Brain microvascular endothelial cell (primary cell): ENCODE measurements around the gene ZCCHC24.

ENCODE experiments used
- DNase-seq: peaks from one replicate; pipeline ENCODE4 v3.0.0-alpha.2; 2020
- H3K27ac ChIP-seq: fragments of 250-450 bp; sonication (Bioruptor Pico); 2 replicates; pipeline ENCODE4 v1.5.1; 2020; ENCODE audit warnings: mild to moderate bottlenecking, moderate library complexity
- H3K27me3 ChIP-seq: fragments of 250-450 bp; sonication (Bioruptor Pico); replicated peaks from 2 replicates; pipeline ENCODE4 v1.5.1; 2020; ENCODE audit warnings: mild to moderate bottlenecking
- H3K36me3 ChIP-seq: fragments of 250-450 bp; sonication (Bioruptor Pico); replicated peaks from 2 replicates; pipeline ENCODE4 v1.5.1; 2020; ENCODE audit warnings: mild to moderate bottlenecking
- H3K4me3 ChIP-seq: 2 replicates; pipeline ENCODE4 v1.5.1; 2011; ENCODE audit warnings: low read depth, mild to moderate bottlenecking, control low read depth, low read length, moderate library complexity
- CTCF ChIP-seq: IDR thresholded peaks from 2 replicates; pipeline ENCODE4 v1.5.1; 2011; ENCODE audit warnings: low read depth, mild to moderate bottlenecking, moderate library complexity, low read length, control low read depth, inconsistent platforms; ENCODE audit errors: missing control alignments
- in situ Hi-C: cut with HindIII; loops from 2 replicates; pipeline ENCODE4 v1.10.0; 2017; ENCODE audit warnings: low sequenced_read_pairs, low pct_ligation_motif_present

ZCCHC24 gene

GRCh38 chr10:79347894-79348639 lies 97.4 kb downstream of the ZCCHC24 start:
- peak; percentile 51 for DNase-seq
- in situ Hi-C loops, result no loop called here
- peak overlapping the region; percentile 74 for H3K4me3 ChIP-seq

DNA sequence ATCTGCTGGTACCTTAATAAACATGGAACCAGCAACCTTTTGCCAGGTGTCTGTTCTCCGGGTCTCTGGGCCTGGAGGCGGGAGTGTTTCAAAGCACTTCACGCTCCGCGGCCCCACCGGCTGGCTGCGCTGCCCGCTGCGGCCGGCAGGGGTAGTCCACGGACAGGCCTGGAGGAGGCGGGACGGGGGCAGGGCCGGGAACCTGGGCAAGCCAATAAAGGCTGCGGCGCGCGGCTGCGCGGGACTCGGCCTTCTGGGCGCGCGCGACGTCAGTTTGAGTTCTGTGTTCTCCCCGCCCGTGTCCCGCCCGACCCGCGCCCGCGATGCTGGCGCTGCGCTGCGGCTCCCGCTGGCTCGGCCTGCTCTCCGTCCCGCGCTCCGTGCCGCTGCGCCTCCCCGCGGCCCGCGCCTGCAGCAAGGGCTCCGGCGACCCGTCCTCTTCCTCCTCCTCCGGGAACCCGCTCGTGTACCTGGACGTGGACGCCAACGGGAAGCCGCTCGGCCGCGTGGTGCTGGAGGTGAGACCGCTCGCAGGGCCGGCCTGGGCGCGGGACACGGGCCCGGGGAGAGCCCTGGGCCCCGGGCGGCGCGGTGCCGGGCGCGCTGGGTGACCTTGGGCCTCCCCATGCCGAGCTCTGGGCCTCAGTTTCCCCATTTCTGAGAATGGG lies 98.1 kb downstream of the ZCCHC24 start, which contains the start of gene PPIF:
Gene PPIF, plus strand, starts transcription at position 244 of the 668 bp plus-strand sequence. Its CDS starts 80 bp downstream, at position 324.
- H3K27me3 ChIP-seq, result no peaks in the 10 kb centered on the region
- in situ Hi-C loops, result no loop called here
- H3K4me3 ChIP-seq, result peak within 1 kb of the TSS; percentile 74
- TF ChIP-seq CTCF, result peak; percentile 73
- H3K27ac ChIP-seq, result peak within 1 kb of the TSS; percentile 84
- DNase-seq, result peak; percentile 92
- H3K36me3 ChIP-seq, result peaks cover 28% of the 10 kb centered on the region

More at GRCh38 chr10:79347894-79348639, 97.4 kb downstream of the ZCCHC24 start:
- no peaks in the 10 kb centered on the region for H3K27me3 ChIP-seq
- peak overlapping the region; percentile 84 for H3K27ac ChIP-seq
- TF ChIP-seq CTCF, result no peak
- H3K36me3 ChIP-seq, result peaks cover 35% of the 10 kb centered on the region

GRCh38 chr10:79346388-79347225 lies 98.8 kb downstream of the ZCCHC24 start:
- no peak for TF ChIP-seq CTCF
- no peak overlapping the region for H3K4me3 ChIP-seq
- H3K36me3 ChIP-seq, result peaks cover 21% of the 10 kb centered on the region
- no peak overlapping the region for H3K27ac ChIP-seq
- in situ Hi-C loops, result no loop called here
- no peak for DNase-seq
- no peaks in the 10 kb centered on the region for H3K27me3 ChIP-seq

DNA sequence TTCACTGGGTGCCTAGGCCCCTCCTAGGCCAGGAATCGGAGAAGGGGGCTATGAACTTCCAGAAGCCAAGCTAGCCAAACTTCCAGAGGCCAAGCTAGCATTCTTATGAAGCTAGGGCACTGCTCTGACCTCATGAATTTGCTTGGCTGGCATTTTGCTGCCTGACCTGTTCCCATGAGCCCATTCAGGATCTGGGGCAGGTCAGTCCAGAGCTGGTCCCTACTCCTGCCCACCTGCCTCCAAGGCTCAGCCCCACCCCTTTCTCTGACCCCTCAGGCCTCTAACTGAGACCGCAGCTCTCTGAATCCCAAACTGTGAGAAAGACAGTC lies 99.4 kb downstream of the ZCCHC24 start:
- Histone ChIP-seq H3K27ac (no peak overlapping the region), H3K27me3 (no peaks in the 10 kb centered on the region), H3K36me3 (peaks cover 17% of the 10 kb centered on the region), H3K4me3 (no peak overlapping the region)
- in situ Hi-C loops, result no loop called here
- no peak for TF ChIP-seq CTCF
- DNase-seq, result no peak

DNA sequence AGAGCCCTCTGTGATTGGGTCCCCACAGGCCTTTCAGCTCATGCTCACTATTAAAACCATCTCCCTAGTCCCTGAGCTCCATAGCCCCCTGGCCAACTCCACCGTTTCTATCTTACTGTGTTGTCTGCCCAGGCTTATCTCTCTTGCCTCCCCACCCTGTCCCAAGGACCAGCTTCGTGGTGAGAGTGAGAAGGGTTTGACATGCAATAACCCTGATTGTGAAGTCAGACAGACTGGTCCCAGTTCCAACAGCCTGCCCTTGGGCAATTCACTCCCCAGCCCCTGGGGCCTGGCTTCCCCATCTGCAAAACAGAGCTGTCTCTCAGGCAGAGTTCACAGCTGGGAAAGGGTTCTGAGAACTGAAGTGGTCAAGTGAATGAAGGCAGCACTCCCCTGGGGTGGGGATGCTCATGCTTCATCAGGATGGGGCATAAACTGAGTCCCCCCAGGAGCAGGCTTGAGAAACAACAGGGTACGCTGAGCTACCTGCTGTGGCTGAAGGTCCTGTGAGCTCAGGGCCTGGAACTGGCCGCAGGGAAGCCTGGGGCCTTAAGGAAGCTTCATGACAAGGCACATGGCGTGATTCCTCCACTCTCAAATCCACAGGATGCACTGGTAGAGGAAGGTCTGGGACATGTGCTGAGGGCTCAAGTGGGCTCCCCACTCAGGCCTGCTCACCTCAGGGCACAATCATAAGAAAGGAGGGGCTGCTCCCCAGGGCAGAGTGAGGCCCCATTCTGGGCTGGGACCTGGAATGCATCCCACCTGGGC lies 100.0 kb downstream of the ZCCHC24 start:
- Histone ChIP-seq H3K27ac (no peak overlapping the region), H3K36me3 (peaks cover 12% of the 10 kb centered on the region), H3K27me3 (no peaks in the 10 kb centered on the region), H3K4me3 (no peak overlapping the region)
- TF ChIP-seq CTCF, result no peak
- in situ Hi-C loops, result no loop called here
- no peak for DNase-seq
